ENCODE measurements around the gene SMPDL3A.
"Not testable (repeated sequence)": the region's sequence is repeated elsewhere in the genome, so short reads cannot be mapped to it uniquely, and the experiment has no call there.

Gene SMPDL3A

GRCh38 chr6:122789182-122790027 lies at the start of gene SMPDL3A:
Gene SMPDL3A (plus strand): TSS chr6:122789258. CDS start chr6:122789347, 89 bp downstream.
- DNase-seq, result no peak

DNA sequence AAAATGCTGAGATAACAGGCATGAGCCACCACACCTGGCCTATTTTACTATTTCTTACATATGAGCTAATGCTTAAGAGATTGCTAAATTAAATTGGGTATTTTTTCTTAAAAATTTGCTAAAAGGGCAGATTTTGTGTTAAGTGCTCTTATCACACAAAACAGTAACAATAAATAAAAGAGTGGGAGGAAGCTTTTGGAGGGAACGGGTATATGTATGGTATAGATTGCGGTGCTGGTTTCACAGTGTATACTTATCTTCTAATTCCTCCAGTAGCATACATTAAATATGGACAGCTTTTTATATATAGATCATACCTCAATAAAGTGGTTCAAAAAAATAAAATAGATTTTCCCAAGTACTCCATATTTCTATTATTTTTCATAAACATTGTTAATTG lies 49.0 kb upstream of the SMPDL3A start:
- no peak for DNase-seq

DNA sequence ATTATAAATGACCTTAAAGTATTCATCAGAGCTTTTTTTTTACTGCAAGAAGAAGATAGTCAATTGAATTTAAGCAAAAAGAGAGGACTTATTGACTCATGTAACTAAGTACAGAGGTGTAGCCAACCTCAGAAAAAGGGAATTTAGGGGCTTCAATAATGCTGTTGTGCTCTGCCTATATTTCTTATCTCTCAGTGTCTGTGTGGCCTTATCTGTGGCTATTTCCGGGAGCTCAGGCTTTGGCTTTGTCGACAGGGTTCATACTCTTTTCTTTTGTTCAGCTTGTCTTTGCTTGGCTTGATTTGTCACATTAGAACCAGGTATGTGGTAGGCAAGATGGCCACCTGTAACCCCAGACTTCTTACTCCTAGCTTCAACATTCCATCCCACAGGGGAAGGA lies 48.1 kb upstream of the SMPDL3A start:
- no peak for DNase-seq

DNA sequence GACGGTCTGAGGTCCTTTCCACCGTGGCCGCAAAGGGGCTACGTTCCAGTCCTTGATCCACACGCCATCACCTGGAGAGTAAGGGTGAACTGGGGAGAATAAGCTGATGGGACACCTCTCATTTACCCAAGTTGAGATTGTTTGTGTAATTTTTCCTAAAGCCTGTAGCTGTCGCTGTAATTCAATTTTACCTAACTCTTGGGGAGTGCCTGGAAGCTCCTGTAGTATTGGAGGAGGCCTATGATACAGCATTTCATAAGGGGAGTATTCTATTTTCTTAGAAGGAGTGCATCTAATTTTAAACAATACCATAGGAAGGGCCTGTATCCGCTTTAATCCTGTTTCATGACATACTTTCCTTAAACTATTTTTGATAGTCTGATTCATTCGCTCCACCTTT lies 44.8 kb upstream of the SMPDL3A start:
- not testable (repeated sequence) for DNase-seq

DNA sequence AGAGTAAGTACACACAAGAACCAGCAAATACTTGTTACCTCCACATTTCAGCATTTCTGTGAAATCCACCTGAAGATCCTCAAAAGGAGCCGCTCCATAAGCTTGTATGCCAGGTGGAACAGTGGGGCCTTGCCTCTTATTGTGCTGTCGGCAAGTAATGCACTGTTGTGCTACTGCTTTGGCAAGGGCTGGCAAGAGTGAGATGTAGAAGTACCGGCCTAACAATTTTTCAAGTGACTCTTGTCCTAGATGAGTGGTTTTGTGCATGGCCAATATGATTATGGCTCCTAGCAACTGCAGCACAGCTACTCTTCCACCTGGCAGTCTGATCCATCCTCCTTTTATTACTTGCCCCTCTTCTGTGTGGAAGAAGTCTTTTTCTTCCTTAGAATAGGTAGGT lies 44.2 kb upstream of the SMPDL3A start:
- DNase-seq, result not testable (repeated sequence)

DNA sequence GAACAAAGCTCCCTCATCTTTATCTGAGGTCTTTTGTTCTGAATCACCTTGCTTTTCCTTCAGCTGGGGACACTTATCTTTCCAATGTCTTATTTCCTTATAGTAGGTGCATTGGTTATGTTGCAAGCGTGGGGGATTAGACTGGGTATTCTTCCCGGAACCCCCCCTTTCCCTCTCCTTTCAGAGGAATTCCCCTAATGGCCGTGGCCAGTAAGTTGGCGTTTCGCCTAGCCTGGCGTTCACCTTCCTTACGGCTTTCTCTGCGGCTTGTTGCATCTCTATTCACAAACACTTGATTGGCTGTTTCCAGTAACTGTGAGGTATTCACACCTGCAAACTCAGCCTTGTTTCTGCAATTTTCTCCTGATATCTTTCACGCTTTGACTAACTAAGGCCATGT lies 42.4 kb upstream of the SMPDL3A start:
- no peak for DNase-seq

- no peak for DNase-seq
Measured at GRCh38 chr6:122747573-122747972, 41.5 kb upstream of the SMPDL3A start.

- DNase-seq, result not testable (repeated sequence)
Measured at GRCh38 chr6:122748945-122749344, 40.1 kb upstream of the SMPDL3A start.

DNA sequence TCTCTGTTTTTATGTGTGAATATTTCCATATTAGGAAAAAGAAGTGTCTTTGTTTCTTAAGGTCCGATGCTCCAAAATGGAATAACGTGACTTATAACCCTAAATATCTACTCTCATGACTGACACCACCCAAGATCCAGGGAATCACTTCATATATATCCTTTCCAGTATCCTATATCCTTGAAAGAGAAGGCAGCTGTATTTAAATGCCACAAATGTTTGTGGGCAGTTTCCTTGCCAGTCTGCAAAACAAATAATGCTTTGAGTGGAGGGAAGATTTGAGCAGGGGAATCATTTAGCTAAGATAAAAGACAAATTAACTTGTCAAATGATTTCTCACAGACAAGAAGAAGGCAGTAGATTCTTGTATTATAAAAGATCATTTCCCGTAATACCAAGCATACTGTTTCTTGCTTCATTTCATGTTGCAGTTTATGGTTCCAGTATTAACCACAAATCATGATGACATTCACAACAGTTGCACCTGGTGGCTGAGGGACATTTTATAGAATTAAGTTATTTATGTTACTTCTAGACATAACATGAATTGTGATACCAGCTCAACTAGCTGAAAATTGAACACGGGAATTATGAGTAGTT lies 39.5 kb upstream of the SMPDL3A start:
- DNase-seq, result no peak

DNA sequence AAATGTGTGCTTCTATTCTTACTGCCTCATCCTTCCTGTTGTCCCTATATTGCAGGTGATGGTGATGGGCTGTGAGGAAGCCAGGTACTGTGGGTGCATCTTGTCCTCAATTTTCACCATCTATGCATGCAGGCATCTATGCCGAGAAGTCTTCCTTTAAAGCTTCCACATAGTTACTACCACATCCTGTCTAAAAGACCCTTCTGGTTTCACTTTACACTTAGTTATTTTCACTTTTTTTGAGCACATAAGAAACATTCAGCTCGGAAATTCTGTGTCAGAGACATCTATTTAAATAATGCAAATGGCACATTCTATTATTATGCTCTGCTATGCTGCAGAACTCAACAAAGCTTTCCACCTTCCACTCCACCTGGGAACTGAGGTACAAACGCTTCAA lies 37.7 kb upstream of the SMPDL3A start:
- DNase-seq, result no peak

GRCh38 chr6:122752459-122752858 lies 36.6 kb upstream of the SMPDL3A start:
- no peak for DNase-seq

- DNase-seq, result no peak
Measured at GRCh38 chr6:122753000-122753687, 35.9 kb upstream of the SMPDL3A start.

- no peak for DNase-seq
Measured at GRCh38 chr6:122753688-122754056, 35.4 kb upstream of the SMPDL3A start.

DNA sequence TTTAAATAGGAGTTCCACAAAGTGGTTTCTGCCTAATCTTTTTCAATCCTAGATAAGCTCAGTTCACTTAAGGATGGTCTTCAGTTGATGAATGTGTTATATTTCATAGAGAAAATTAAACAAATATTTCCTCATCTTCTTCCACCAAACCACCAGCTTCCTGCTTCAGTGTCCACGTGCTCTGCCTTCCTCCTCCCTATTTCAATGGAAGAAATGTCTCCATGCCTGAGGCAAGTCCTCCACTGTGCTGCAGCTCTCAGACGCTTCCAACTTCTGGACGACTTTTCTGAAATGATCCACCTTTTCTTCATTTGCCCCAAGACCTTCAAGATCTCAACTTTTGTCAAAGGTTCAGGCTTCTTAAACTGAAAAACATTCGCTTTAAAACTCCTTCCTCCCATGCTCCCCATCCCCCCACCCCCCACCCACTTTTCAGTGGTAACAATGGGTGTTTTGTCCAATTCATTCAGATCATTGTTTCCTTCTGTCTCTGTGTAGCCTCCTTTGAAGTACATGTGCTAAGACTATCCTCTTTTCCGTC lies 34.8 kb upstream of the SMPDL3A start:
- no peak for DNase-seq

GRCh38 chr6:122755901-122756300 lies 33.2 kb upstream of the SMPDL3A start:
- DNase-seq, result no peak

DNA sequence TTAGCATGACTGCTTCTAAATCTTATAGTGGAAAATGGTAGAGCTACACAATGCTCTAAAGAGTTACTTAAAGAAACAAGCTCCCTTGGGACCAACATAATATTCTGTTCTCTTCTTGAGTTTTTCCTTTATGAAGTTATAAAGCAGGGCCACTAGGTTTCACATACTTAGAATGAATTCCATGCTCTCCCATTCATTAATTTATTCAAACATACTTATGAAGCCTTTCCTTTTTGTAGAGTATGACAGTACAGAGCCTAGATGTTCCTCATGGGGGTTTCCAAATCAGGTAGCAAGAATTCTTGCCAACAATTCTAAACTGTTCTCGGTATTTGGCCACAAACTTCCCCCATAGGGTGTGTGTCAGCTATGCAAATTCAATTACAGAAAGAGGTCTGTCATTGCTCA lies 30.1 kb upstream of the SMPDL3A start:
- DNase-seq, result no peak

GRCh38 chr6:122760330-122760729 lies 28.7 kb upstream of the SMPDL3A start:
- no peak for DNase-seq

- DNase-seq, result no peak
Measured at GRCh38 chr6:122766256-122766655, 22.8 kb upstream of the SMPDL3A start.

DNA sequence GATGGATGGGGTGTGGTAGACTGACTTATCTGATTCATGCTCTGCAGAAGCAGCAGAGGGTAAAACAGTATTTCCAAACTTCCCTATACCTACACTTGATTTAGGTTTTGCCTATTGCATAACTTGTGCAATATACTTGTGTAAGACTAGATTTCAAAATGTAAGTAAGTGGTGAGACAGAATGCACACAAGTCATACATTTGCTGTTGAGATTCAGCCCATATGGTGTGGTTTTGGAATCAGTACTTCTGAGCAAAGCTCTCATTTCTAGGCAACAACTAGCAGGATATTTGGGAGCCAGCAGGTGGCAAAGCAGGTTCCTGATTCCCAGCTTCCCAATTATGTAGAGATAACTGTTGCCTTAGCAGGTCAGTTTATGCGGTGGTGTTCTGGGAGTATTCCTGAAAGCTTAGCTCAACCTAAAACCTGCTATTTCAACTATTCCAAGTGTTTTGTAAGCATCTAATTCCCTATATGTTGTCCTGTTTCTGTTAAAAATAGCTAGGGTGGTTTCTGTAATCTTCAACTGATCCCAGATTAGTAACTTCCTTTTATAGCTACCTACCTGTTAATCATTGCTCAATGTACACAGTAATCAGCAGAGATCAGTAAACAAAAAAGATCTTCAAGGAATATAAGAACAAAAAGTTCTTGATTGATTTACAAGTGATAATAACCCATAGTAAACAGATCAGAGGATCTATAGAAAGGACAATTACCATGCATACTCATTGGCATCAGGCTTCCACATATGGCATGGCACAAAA lies 18.0 kb upstream of the SMPDL3A start:
- DNase-seq, result no peak

GRCh38 chr6:122772724-122773415 lies 16.2 kb upstream of the SMPDL3A start:
- DNase-seq, result no peak

DNA sequence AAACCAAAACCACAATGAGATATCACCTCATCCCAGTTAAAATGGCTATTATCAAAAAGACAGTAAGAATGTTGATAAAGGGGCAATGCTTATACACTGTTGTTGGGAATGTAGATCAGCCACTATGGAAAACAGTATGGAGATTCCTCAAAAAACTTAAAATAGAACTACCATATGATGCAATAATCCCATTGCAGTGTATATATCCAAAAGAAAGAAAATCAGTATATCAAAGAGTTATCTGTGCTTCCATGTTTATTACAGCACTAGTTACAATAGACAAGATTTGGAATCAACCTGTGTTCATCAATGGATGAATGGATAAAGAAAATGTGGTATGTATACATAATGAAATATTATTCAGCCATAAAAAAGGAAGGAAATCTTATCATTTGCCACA lies 13.1 kb upstream of the SMPDL3A start:
- no peak for DNase-seq

DNA sequence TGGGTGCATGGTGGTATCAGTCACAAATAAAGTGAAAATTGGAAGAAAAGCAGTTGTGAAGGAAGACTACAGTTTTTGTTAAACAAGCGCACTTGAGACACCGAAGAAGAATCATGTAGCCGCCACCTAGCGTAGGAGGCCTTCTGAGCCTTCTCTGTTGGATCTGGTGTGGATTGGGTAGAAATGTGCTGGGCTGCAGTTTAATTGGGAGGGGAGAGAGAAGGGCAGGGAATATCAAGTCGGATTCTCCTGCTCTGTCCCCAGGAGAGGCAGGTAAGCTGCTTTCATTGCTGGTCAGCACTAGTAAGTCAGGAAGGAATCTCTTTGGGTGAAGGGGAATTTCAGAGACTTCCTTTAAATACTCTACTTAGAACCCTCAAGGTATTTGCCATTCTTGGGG lies 10.8 kb upstream of the SMPDL3A start:
- DNase-seq, result no peak

Measured in cortex of kidney (tissue), 1 donor.